ENCODE results near the gene CALML5. TPM values are rescaled to one million over a fixed set of nuclear protein-coding genes. Genes with fewer than 3 reads are reported as not detected.

The CALML5 gene
- polyA plus RNA-seq, 3 donors: not detected

GRCh38 chr10:5519054-5519453 lies 19.7 kb upstream of the CALML5 start:
- DNase-seq (ENCODE audit: low read depth in 3 of 3, low spot score in 2 of 3): no peak

- DNase-seq (ENCODE audit: low read depth in 3 of 3, low spot score in 2 of 3): no peak
Measured at GRCh38 chr10:5518143-5518542, 18.8 kb upstream of the CALML5 start.

- DNase-seq (ENCODE audit: low read depth in 3 of 3, low spot score in 2 of 3): no peak
Measured at GRCh38 chr10:5517546-5517945, 18.2 kb upstream of the CALML5 start.

- DNase-seq (ENCODE audit: low read depth in 3 of 3, low spot score in 2 of 3): no peak
Measured at GRCh38 chr10:5515948-5516761, 16.8 kb upstream of the CALML5 start.

GRCh38 chr10:5514226-5514850 lies 15.0 kb upstream of the CALML5 start:
- no peak for DNase-seq (ENCODE audit: low read depth in 3 of 3, low spot score in 2 of 3)

GRCh38 chr10:5512881-5513612 lies 13.7 kb upstream of the CALML5 start:
- DNase-seq (ENCODE audit: low read depth in 3 of 3, low spot score in 2 of 3): no peak

- no peak for DNase-seq (ENCODE audit: low read depth in 3 of 3, low spot score in 2 of 3)
Measured at GRCh38 chr10:5512331-5512730, 13.0 kb upstream of the CALML5 start.

- DNase-seq (ENCODE audit: low read depth in 3 of 3, low spot score in 2 of 3): no peak
Measured at GRCh38 chr10:5511885-5512280, 12.5 kb upstream of the CALML5 start.

GRCh38 chr10:5511231-5511884 lies 12.0 kb upstream of the CALML5 start:
- no peak for DNase-seq (ENCODE audit: low read depth in 3 of 3, low spot score in 2 of 3)

GRCh38 chr10:5510281-5511072 lies 11.1 kb upstream of the CALML5 start:
- no peak for DNase-seq (ENCODE audit: low read depth in 3 of 3, low spot score in 2 of 3)

GRCh38 chr10:5509691-5510090 lies 10.3 kb upstream of the CALML5 start:
- DNase-seq (ENCODE audit: low read depth in 3 of 3, low spot score in 2 of 3): no peak

- DNase-seq (ENCODE audit: low read depth in 3 of 3, low spot score in 2 of 3): no peak
Measured at GRCh38 chr10:5509236-5509635, 9.9 kb upstream of the CALML5 start.

GRCh38 chr10:5508786-5509185 lies 9.4 kb upstream of the CALML5 start:
- DNase-seq (ENCODE audit: low read depth in 3 of 3, low spot score in 2 of 3): no peak

GRCh38 chr10:5508161-5508604 lies 8.8 kb upstream of the CALML5 start:
- DNase-seq (ENCODE audit: low read depth in 3 of 3, low spot score in 2 of 3): no peak

GRCh38 chr10:5507649-5508131 lies 8.3 kb upstream of the CALML5 start:
- no peak for DNase-seq (ENCODE audit: low read depth in 3 of 3, low spot score in 2 of 3)

- no peak for DNase-seq (ENCODE audit: low read depth in 3 of 3, low spot score in 2 of 3)
Measured at GRCh38 chr10:5506751-5507648, 7.6 kb upstream of the CALML5 start.

GRCh38 chr10:5506246-5506645 lies 6.9 kb upstream of the CALML5 start:
- no peak for DNase-seq (ENCODE audit: low read depth in 3 of 3, low spot score in 2 of 3)

- no peak for DNase-seq (ENCODE audit: low read depth in 3 of 3, low spot score in 2 of 3)
Measured at GRCh38 chr10:5504146-5505072, 5.0 kb upstream of the CALML5 start.

Data from right renal cortex interstitium (tissue), 3 donors.